ENCODE results near the gene GC. TPM values are rescaled to one million over a fixed set of nuclear protein-coding genes. Genes with fewer than 3 reads are reported as not detected.
"Not testable (repeated sequence)": the region's sequence is repeated elsewhere in the genome, so short reads cannot be mapped to it uniquely, and the experiment has no call there.

Gene GC
- total RNA-seq, 4 donors from 2014 or later: not detected

- DNase-seq (ENCODE audit: low spot score in 2 of 2): no peak
- WGBS, 2 donors: 38 to 53% methylated on average over 4 of the region's 4 CpGs
- TF ChIP-seq POLR2A (IDR thresholded peaks at IDR 0.05) (no peak), CTCF (IDR thresholded peaks at IDR 0.05) (no peak)
- no peak overlapping the region for H3K4me3 ChIP-seq (ENCODE audit: low read depth, poor library complexity, severe bottlenecking)
- intact Hi-C loops (cut with DNase I; ENCODE audit: low total_unique reads): no loop called here
Observed at GRCh38 chr4:71827826-71828225, 43.9 kb upstream of the GC start.

- no peak for DNase-seq (ENCODE audit: low spot score in 2 of 2)
- TF ChIP-seq POLR2A (IDR thresholded peaks at IDR 0.05) (no peak), CTCF (IDR thresholded peaks at IDR 0.05) (no peak)
- intact Hi-C loops (cut with DNase I; ENCODE audit: low total_unique reads): no loop called here
- no peak overlapping the region for H3K4me3 ChIP-seq (ENCODE audit: low read depth, poor library complexity, severe bottlenecking)
- 82 to 85% methylated on average over 4 of the region's 4 CpGs for WGBS, 2 donors
Observed at GRCh38 chr4:71816676-71817303, 32.9 kb upstream of the GC start.

- H3K4me3 ChIP-seq (ENCODE audit: low read depth, poor library complexity, severe bottlenecking): no peak overlapping the region
- TF ChIP-seq CTCF (IDR thresholded peaks at IDR 0.05) (no peak), POLR2A (IDR thresholded peaks at IDR 0.05) (no peak)
- DNase-seq (ENCODE audit: low spot score in 2 of 2): no peak
- 69 to 84% methylated on average over 2 of the region's 2 CpGs for WGBS, 2 donors
- intact Hi-C loops (cut with DNase I; ENCODE audit: low total_unique reads): no loop called here
Observed at GRCh38 chr4:71814433-71814832, 30.6 kb upstream of the GC start.

- DNase-seq (ENCODE audit: low spot score in 2 of 2); intact Hi-C loops (cut with DNase I; ENCODE audit: low total_unique reads); H3K4me3 ChIP-seq (ENCODE audit: low read depth, poor library complexity, severe bottlenecking): not testable (repeated sequence)
- WGBS, 2 donors: 82 to 90% methylated on average over 1 of the region's 1 CpG
Observed at GRCh38 chr4:71809805-71810204, 25.9 kb upstream of the GC start.

GRCh38 chr4:71807469-71807868 is 23.6 kb upstream of the GC start:
- intact Hi-C loops (cut with DNase I; ENCODE audit: low total_unique reads): no loop called here
- WGBS, 2 donors: 61 to 63% methylated on average over 3 of the region's 3 CpGs
- TF ChIP-seq POLR2A (IDR thresholded peaks at IDR 0.05) (no peak), CTCF (IDR thresholded peaks at IDR 0.05) (no peak)
- H3K4me3 ChIP-seq (ENCODE audit: low read depth, poor library complexity, severe bottlenecking): no peak overlapping the region
- no peak for DNase-seq (ENCODE audit: low spot score in 2 of 2)

- H3K4me3 ChIP-seq (ENCODE audit: low read depth, poor library complexity, severe bottlenecking); intact Hi-C loops (cut with DNase I; ENCODE audit: low total_unique reads); DNase-seq (ENCODE audit: low spot score in 2 of 2): not testable (repeated sequence)
- WGBS, 2 donors: 79 to 86% methylated on average over 2 of the region's 2 CpGs
Observed at GRCh38 chr4:71805230-71805629, 21.4 kb upstream of the GC start.

- 37 to 42% methylated on average over 4 of the region's 4 CpGs for WGBS, 2 donors
- H3K4me3 ChIP-seq (ENCODE audit: low read depth, poor library complexity, severe bottlenecking); intact Hi-C loops (cut with DNase I; ENCODE audit: low total_unique reads); DNase-seq (ENCODE audit: low spot score in 2 of 2): not testable (repeated sequence)
Observed at GRCh38 chr4:71804017-71804697, 20.3 kb upstream of the GC start.
